Astrocyte of the cerebellum (primary cell): ENCODE results near the gene ZHX3.
A peak's percentile ranks its signal among the peaks of the same experiment; 100 is the strongest.

Source experiments
- DNase-seq: peaks from one replicate; pipeline ENCODE4 v3.0.0-alpha.2; 2011; ENCODE audit warnings: low read depth
- H3K4me3 ChIP-seq: 2 replicates; pipeline ENCODE4 v1.5.1; 2011; ENCODE audit warnings: mild to moderate bottlenecking, low read depth, low read length, moderate library complexity
- CTCF ChIP-seq: IDR thresholded peaks from 2 replicates; pipeline ENCODE4 v1.5.1; 2012; ENCODE audit warnings: low read length, low read depth, moderate library complexity, mild to moderate bottlenecking; ENCODE audit errors: missing control alignments
- in situ Hi-C: cut with HindIII; loops from 2 replicates; pipeline ENCODE4 v1.10.0; 2017; ENCODE audit warnings: low sequenced_read_pairs

ZHX3 gene

GRCh38 chr20:41308726-41309413 lies 8.7 kb downstream of the ZHX3 start:
- TF ChIP-seq CTCF, result no peak
- in situ Hi-C loops, result no loop called here
- DNase-seq, result no peak
- no peak overlapping the region for H3K4me3 ChIP-seq

DNA sequence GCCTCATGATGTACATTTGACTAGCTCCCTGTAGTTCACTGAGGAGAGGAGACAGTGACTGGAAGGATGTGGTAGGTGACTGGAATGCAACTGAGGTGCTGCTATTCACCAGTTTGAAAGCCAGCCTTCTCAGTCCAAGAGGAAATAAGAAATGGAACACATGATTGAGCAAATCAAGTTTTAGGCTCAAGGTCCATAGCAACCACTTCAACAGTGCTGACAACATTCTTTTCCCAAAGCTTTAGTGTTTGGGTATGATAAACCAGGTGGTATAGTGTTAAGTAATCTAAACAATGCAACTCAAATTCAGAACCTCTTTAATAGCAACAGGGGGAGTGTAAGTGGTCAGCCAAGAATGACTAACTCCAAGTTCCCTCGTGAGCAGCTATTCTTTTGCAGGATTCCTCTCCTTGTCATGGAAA lies 9.2 kb downstream of the ZHX3 start:
- no peak overlapping the region for H3K4me3 ChIP-seq
- peak; percentile 83 for DNase-seq
- in situ Hi-C loops, result no loop called here
- TF ChIP-seq CTCF, result no peak

DNA sequence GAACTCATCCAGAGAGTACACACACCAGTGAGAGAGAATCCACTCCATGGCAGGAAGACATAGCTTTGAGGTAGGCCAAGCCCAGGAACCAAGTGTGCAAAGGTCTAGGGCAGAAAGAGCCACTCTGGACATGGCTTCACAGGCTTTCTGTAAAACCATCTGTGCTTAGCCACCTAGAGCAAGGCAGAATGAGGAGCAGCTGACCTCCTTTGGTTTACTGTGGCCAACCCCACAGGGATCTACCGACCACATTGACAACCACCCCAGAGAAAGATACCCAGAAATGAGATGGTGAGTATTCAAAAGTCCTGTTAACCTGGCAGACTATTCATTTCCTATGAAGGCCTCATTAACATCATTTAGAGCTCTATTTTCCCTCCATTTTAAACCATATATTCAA lies 10.5 kb downstream of the ZHX3 start:
- TF ChIP-seq CTCF, result no peak
- H3K4me3 ChIP-seq, result no peak overlapping the region
- in situ Hi-C loops, result no loop called here
- DNase-seq, result no peak

- TF ChIP-seq CTCF, result no peak
- DNase-seq, result no peak
- H3K4me3 ChIP-seq, result no peak overlapping the region
- in situ Hi-C loops, result no loop called here
Observed at GRCh38 chr20:41306061-41306727, 11.3 kb downstream of the ZHX3 start.

DNA sequence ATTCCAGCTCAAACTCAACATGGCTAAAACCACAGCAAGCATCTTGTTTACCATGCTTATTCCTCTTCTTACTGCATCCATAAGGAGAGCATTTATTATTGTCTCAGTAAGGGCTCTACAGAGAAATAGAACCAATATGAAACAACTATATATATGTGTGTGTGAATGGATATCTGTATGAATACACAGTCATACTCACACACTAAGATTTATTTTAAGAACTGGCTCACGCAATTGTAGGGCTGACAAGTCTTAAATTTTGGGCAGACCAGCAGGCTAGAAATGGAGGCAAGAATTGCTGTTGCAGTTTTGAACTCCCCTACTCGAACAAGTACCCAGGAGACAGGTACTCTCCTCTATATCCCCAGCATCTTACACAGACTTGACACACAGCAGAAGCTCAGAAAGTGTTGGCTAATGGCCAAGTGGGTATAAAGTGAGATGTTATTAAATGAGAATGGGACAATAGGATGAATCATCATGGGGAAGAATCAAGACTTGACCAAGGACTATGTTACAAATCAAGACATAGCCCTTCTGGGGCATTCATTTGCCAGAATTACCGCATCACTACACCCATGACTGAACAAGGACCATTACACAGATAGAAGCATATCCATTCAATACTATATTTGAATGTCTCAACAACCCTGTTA lies 13.0 kb downstream of the ZHX3 start:
- H3K4me3 ChIP-seq, result no peak overlapping the region
- in situ Hi-C loops, result no loop called here
- TF ChIP-seq CTCF, result no peak
- DNase-seq, result no peak

DNA sequence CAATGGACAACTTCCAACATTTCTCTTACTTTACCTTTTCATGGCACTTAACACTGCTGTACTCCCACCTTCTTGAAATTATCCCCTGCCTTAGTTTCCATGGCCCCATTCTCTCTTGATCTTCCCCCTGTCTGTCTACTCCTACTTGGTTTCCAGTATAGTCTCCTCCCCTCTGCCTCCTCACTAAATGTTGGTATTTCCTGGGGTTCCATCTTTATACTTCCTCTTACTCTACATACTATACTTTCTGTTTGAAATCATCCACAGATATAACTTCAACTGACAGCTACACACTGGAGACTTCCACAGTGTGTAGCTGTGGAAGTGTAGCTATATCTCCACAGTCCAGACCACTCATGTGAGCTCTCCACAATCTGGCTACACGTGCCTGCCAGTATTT lies 13.5 kb downstream of the ZHX3 start:
- no peak for TF ChIP-seq CTCF
- in situ Hi-C loops, result no loop called here
- DNase-seq, result no peak
- H3K4me3 ChIP-seq, result no peak overlapping the region
